ENCODE measurements around the gene CACNA2D1.
A peak's percentile ranks its signal among the peaks of the same experiment; 100 is the strongest.

- TF ChIP-seq CTCF (IDR thresholded peaks at IDR 0.05) (peak; percentile 64; the same call in 1 of the 2 replicates), POLR2AphosphoS5 (IDR thresholded peaks at IDR 0.05; ENCODE audit: low read depth, low read length) (no peak), SIN3A (IDR thresholded peaks at IDR 0.05; ENCODE audit: borderline replicate concordance, insufficient read depth, low read depth, low read length) (no peak)
Observed at GRCh38 chr7:82044497-82045080, 399.0 kb downstream of the CACNA2D1 start.
